Measurements from ENCODE around the gene TNNI2. TPM values are rescaled to one million over a fixed set of nuclear protein-coding genes. Genes with fewer than 3 reads are reported as not detected.

Gene TNNI2
- polyA plus RNA-seq, 1 donor (not counting 4 experiments of a cell fraction or from before 2014, with no cell fraction given) = 10.7 TPM

DNA sequence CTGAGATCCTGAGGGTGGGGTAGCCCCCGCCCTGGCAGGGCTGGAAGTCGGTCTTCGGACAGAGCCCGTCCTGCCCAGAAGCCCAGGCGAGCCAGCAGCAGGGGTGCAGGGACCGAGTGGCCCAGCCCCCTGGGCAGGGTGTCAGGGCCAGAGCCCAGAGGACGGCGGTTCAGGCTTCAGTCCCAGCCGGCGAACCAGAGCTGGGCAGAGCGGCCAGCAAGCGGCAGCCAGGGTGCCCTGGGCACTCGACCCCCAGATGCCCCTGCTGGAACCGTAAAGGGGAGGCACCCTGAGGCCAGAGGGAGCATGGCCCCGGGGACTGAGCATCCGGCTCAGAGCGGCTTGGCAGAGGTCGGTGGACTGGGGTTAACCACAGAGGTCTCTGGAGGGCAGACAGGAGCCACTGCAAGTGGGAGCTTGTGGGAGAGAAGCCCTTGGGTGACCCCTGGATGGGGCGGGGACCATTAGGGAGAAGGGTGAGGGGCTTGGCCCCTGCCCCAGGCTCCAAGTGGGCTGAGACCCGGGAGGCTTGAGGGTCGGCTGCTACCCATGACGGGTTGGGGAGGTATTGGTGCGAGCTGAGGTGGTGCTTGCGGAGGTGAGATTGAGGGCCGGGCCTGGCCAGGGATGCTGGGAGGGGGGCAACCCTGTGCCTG is 30.0 kb downstream of the TNNI2 start:
- no peak overlapping the region for H3K9ac ChIP-seq (ENCODE audit: control insufficient read depth, extremely low read depth, insufficient read depth, low read length)
- H3K4me2 ChIP-seq (ENCODE audit: control insufficient read depth, extremely low read depth, insufficient read depth, low read depth, low read length) = no peak overlapping the region
- DNase-seq (ENCODE audit: low read depth, low spot score) = no peak
- TF ChIP-seq, protein P1, sequence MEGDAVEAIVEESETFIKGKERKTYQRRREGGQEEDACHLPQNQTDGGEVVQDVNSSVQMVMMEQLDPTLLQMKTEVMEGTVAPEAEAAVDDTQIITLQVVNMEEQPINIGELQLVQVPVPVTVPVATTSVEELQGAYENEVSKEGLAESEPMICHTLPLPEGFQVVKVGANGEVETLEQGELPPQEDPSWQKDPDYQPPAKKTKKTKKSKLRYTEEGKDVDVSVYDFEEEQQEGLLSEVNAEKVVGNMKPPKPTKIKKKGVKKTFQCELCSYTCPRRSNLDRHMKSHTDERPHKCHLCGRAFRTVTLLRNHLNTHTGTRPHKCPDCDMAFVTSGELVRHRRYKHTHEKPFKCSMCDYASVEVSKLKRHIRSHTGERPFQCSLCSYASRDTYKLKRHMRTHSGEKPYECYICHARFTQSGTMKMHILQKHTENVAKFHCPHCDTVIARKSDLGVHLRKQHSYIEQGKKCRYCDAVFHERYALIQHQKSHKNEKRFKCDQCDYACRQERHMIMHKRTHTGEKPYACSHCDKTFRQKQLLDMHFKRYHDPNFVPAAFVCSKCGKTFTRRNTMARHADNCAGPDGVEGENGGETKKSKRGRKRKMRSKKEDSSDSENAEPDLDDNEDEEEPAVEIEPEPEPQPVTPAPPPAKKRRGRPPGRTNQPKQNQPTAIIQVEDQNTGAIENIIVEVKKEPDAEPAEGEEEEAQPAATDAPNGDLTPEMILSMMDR (optimal IDR thresholded peaks at IDR 0.05 in 1 of 3, IDR thresholded peaks at IDR 0.05 in 1 of 3, conservative IDR thresholded peaks at IDR 0.05 in 1 of 3; ENCODE audit: extremely low read depth in 1 of 3, insufficient read depth in 2 of 3, low read length in 3 of 3) = no peak
- TF ChIP-seq EZH2 (IDR thresholded peaks at IDR 0.05; ENCODE audit: low read length) = no peak
- dilution Hi-C loops (cut with MboI; ENCODE audit: extremely low pct_ligation_motif_present, low sequenced_read_pairs) = no loop called here
- no peak for FAIRE-seq
- no peaks in the 10 kb centered on the region for H3K9me1 ChIP-seq (ENCODE audit: control insufficient read depth, extremely low read depth, insufficient read depth, low read length)
- H3K36me3 ChIP-seq (ENCODE audit: control insufficient read depth in 2 of 2, extremely low read depth in 1 of 2, insufficient read depth in 2 of 2, low read length in 2 of 2) = no peaks in the 10 kb centered on the region
- no peaks in the 10 kb centered on the region for H4K20me1 ChIP-seq (ENCODE audit: control insufficient read depth, extremely low read depth, insufficient read depth, low read length)
- peaks cover 18% of the 10 kb centered on the region for H3K4me1 ChIP-seq (ENCODE audit: control insufficient read depth, extremely low read depth, insufficient read depth, low read length)
- H3K27me3 ChIP-seq (ENCODE audit: control insufficient read depth, extremely low read depth, insufficient read depth, low read length) = peaks cover 29% of the 10 kb centered on the region
- H2AFZ ChIP-seq (ENCODE audit: control insufficient read depth, low read length) = no peak overlapping the region
- no peaks in the 10 kb centered on the region for H3K9me3 ChIP-seq (ENCODE audit: control insufficient read depth, low read depth, low read length)
- no peaks in the 10 kb centered on the region for H3K79me2 ChIP-seq (ENCODE audit: control insufficient read depth, insufficient read depth, low read length)
- H3K4me3 ChIP-seq (ENCODE audit: control insufficient read depth in 2 of 3, extremely low read depth in 1 of 3, insufficient read depth in 2 of 3, low read depth in 1 of 3, low read length in 3 of 3) = no peak overlapping the region
- no peak overlapping the region for H3K27ac ChIP-seq (ENCODE audit: control insufficient read depth, insufficient read depth, low read length)

DNA sequence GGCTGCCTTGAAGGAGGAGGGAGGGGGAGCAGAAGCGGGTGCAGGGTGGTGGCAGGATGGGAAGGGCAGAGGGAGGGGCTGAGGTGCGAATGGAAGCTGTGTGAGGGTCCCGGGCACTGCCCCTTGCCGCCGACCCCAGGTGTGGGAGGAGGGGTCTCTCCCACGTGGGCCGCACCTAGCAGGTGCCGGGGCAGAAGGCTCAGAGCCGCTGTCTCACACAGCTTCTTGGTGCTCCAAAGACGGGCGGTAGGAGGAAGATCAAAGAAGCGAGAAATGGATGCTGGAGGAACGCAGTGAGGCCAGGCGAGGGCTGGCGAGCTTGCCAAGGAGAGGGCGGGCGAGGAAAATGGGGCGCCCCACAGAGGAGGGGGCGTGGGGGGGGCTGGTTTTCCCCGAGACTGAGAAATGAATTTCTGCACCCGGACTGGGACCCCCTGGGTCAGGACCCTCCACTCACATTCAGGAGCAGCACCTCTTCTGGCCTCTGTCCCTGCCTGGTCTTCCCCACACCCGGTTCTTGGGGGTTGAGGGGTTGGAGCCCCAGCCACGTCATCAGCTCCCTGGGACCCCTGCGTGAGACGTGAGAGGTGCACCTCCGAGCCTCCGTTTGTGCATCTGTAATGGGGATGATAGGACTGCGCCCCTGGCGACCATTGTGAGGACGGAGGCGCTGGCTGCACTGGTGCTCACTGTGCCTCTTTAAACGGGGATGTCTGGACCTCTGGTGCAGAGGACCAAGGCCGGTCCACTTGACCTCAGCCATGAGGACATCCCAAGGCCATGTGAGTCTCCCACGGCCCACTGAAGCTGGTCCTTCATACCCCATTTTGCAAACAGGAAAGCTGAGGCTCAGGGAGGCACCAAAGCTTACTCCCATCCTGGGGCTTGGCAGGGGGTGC is 30.9 kb downstream of the TNNI2 start:
- H3K79me2 ChIP-seq (ENCODE audit: control insufficient read depth, insufficient read depth, low read length) = no peaks in the 10 kb centered on the region
- no peak overlapping the region for H3K4me2 ChIP-seq (ENCODE audit: control insufficient read depth, extremely low read depth, insufficient read depth, low read depth, low read length)
- H3K27me3 ChIP-seq (ENCODE audit: control insufficient read depth, extremely low read depth, insufficient read depth, low read length) = peaks cover 29% of the 10 kb centered on the region
- H3K27ac ChIP-seq (ENCODE audit: control insufficient read depth, insufficient read depth, low read length) = no peak overlapping the region
- H3K9me1 ChIP-seq (ENCODE audit: control insufficient read depth, extremely low read depth, insufficient read depth, low read length) = no peaks in the 10 kb centered on the region
- no peaks in the 10 kb centered on the region for H3K36me3 ChIP-seq (ENCODE audit: control insufficient read depth in 2 of 2, extremely low read depth in 1 of 2, insufficient read depth in 2 of 2, low read length in 2 of 2)
- H4K20me1 ChIP-seq (ENCODE audit: control insufficient read depth, extremely low read depth, insufficient read depth, low read length) = no peaks in the 10 kb centered on the region
- no peak overlapping the region for H2AFZ ChIP-seq (ENCODE audit: control insufficient read depth, low read length)
- peaks cover 15% of the 10 kb centered on the region for H3K4me1 ChIP-seq (ENCODE audit: control insufficient read depth, extremely low read depth, insufficient read depth, low read length)
- H3K9me3 ChIP-seq (ENCODE audit: control insufficient read depth, low read depth, low read length) = no peaks in the 10 kb centered on the region
- dilution Hi-C loops (cut with MboI; ENCODE audit: extremely low pct_ligation_motif_present, low sequenced_read_pairs) = no loop called here
- no peak for TF ChIP-seq EZH2 (IDR thresholded peaks at IDR 0.05; ENCODE audit: low read length)
- TF ChIP-seq, protein P1 (optimal IDR thresholded peaks at IDR 0.05 in 1 of 3, IDR thresholded peaks at IDR 0.05 in 1 of 3, conservative IDR thresholded peaks at IDR 0.05 in 1 of 3; ENCODE audit: extremely low read depth in 1 of 3, insufficient read depth in 2 of 3, low read length in 3 of 3) = peak in 1 of 3 experiments; percentile 1
- FAIRE-seq = no peak
- no peak for DNase-seq (ENCODE audit: low read depth, low spot score)
- H3K9ac ChIP-seq (ENCODE audit: control insufficient read depth, extremely low read depth, insufficient read depth, low read length) = no peak overlapping the region
- H3K4me3 ChIP-seq (ENCODE audit: control insufficient read depth in 2 of 3, extremely low read depth in 1 of 3, insufficient read depth in 2 of 3, low read depth in 1 of 3, low read length in 3 of 3) = no peak overlapping the region
